HG02981 (cell line): ENCODE measurements around the gene TIMM50.
"Not testable (repeated sequence)": the region's sequence is repeated elsewhere in the genome, so short reads cannot be mapped to it uniquely, and the experiment has no call there.

Experiments used
- ATAC-seq: cut with Tn5 transposase; IDR thresholded peaks from one replicate; pipeline ENCODE4 v1.9.1; 2021; ENCODE audit warnings: mild to moderate bottlenecking, moderate library complexity; ENCODE audit not compliant: unreplicated experiment

TIMM50 gene

DNA sequence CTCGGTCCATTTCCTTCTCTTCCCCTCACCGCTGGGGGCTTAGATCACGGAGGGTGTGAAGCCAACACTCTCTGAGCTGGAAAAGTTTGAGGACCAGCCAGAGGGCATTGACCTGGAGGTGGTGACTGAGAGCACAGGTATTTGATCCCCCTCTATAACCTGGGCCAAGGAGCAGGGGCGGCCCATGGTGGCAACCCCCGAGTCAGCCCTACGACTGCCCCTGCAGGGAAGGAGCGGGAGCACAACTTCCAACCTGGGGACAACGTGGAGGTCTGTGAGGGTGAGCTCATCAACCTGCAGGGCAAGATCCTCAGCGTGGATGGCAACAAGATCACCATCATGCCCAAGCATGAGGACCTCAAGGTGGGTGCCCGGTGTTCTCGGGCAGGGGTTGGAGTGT, 11.6 kb upstream of the TIMM50 start:
- no peak for ATAC-seq

GRCh38 chr19:39469567-39469966, 11.1 kb upstream of the TIMM50 start:
- ATAC-seq, result no peak

DNA sequence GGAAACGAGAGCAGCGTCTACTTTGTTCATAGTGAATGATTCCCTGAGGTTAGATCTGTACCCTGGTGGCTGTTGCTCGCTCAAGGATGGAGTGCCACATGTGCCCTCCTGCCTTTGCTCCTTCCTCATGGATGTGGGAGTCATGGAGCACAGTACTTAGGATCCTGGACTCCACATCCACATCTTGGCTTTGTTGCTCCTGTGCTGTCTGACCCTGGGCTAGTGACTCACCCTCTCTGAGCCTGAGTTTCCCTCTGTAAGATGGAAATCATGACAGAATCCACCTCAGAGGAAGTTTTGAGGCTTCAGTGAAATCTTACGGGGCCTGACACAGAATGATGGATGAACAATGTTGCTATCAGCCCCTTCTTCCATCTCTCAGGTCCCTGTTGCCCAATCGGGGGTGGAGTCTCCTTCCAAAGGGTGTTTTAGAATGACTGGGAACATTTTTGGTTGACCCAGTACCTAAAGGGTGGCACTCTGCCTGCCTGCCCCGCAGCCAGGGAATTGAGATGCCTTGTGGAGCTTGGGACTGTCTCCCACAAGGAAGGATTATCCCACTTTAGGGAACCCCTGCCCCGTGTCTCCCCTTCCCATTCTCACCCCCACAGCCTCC, 9.8 kb upstream of the TIMM50 start:
- ATAC-seq, result no peak

GRCh38 chr19:39471756-39472536, 8.7 kb upstream of the TIMM50 start:
- no peak for ATAC-seq

- no peak for ATAC-seq
These were observed 7.7 kb upstream of the TIMM50 start for GRCh38 chr19:39472746-39473442.

DNA sequence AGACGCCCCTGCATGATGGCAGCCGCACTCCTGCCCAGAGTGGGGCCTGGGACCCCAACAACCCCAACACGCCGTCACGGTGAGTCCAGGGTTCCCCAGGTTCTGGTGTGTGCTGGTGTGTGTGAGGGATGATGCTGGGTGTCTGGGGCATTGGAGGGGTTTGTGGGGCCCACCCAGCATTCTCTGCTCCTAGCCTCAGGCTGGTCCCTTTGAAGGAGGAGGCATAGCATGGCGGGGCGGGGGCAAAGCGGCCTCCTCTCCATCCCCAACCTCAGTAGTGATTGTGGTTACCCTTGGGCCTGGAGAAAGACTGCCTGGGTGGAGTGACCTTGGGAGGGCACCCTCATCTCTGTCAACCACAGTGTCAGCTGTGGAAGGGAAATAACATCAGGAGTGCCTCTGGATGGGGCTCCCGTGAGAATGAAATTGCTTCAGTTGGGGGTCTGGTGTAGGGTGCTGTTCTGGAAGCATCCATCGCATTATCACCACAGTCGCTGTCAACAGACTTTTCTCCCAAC, 7.1 kb upstream of the TIMM50 start:
- ATAC-seq, result no peak

- ATAC-seq, result no peak
These were observed 6.5 kb upstream of the TIMM50 start for GRCh38 chr19:39474139-39474620.

- no peak for ATAC-seq
These were observed 4.9 kb upstream of the TIMM50 start for GRCh38 chr19:39475748-39476147.

- not testable (repeated sequence) for ATAC-seq
These were observed 1.3 kb upstream of the TIMM50 start for GRCh38 chr19:39479319-39479801.

GRCh38 chr19:39479916-39480315, 722 bp upstream of the TIMM50 start:
- no peak for ATAC-seq

GRCh38 chr19:39481229-39481545, 549 bp downstream of the TIMM50 start:
- ATAC-seq, result no peak

GRCh38 chr19:39481676-39482075, 1.0 kb downstream of the TIMM50 start:
- no peak for ATAC-seq

- ATAC-seq, result no peak
These were observed 2.5 kb downstream of the TIMM50 start for GRCh38 chr19:39483141-39483540.

GRCh38 chr19:39489756-39490155, 9.1 kb downstream of the TIMM50 start:
- ATAC-seq, result no peak

DNA sequence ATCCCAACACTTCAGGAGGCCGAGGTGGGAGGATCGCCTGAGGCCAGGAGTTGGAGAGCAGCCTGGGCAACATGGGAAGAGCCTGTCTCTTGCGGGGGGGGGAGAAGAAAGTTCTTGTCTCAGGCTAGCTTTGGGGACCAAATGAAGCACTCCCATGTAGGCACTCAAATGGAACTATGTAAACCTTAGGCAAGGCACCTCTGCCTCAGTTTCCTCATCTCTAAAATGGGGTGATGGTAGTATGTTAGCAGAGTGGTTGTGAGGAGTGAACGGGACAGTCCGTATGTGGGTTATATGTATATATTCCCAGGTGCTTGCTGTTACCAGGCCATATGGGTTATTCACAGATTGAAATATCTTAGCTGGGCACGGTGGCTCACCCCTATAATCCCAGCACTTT, 11.6 kb downstream of the TIMM50 start:
- ATAC-seq, result no peak

DNA sequence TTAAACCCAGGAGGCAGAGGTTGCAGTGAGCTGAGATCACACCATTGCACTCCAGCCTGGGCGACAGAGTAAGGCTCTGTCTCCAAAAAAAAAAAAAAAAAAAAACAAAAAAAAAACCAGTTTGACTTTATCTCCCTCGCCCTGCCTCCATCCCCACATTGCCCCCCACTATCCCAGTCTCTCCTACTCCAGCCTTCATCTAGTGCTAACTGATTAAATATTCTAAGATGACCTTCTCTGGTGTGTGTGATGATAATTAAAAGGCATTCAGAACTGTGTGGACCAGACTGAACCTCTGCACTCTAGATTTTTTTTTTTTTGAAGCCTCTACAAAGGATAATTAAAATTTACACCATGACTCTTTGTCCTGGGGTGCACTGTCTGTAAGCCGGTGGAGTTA, 12.2 kb downstream of the TIMM50 start:
- ATAC-seq, result no peak

- ATAC-seq, result no peak
These were observed 14.0 kb downstream of the TIMM50 start for GRCh38 chr19:39494661-39495060.

- no peak for ATAC-seq
These were observed 15.4 kb downstream of the TIMM50 start for GRCh38 chr19:39496063-39496462.

- ATAC-seq, result no peak
These were observed 17.0 kb downstream of the TIMM50 start for GRCh38 chr19:39497701-39497995.

- no peak for ATAC-seq
These were observed 17.6 kb downstream of the TIMM50 start for GRCh38 chr19:39497996-39498797.
